GM19238 (cell line): ENCODE results near the gene RAD52.

Source experiments
- DNase-seq: peaks from one replicate; pipeline ENCODE4 v3.0.0; 2011; ENCODE audit warnings: low spot score; ENCODE audit not compliant: insufficient read length

Gene RAD52

DNA sequence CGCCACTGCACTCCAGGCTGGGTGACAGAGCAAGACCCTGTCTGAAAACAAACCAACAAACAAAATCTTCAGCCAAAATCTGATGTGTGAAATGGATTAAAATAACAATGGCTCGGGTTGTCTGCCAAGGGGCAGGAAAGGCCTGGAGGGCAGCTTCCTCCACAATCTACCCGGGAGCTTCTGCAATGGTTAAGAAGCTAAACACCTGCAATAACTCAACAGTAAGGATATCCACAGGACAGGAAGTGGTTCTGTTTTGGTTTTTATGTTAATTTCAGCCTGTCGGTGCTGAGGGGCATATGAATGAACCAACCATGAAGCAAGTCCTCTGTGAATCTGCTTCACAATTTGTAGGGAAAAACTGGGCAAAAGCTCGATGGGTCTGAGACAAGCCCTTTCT, 34.4 kb downstream of the RAD52 start:
- DNase-seq = no peak

DNA sequence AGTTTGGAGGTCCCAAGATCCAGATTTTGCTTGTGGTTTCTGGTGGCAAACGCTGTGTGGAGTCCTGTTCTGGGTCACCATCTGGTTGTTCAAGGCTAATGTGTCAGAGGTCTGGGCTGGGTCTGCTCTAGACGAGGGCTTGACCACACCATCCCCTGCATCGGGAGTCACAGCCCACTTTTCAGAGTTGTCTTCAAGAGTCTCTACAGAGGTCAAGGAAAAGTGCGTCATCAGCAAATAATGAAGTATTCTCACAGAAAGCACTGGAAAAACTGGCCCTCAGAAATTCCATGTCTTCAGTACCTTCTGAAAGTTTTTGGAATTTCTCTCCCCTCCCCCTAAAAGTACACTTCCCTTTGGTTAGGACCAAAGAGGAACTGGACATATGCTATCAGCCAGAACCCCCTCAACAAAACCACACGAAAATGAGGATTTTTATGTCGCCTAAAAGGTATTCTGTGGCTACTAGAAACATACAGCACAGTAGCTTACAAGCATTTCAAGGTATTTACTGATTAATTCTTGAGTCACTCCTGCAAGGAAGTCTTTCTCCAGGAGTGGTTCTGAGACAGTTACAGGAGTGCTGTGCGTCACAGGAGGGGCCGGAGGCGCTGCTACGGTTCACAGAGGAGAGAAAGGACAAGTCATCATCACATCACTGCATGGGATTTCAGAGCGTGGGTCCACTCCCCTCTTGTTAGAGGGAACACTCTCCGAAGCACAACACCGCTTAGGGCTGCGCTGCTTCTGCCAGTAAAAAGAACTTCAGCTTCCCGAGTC, 35.4 kb downstream of the RAD52 start:
- no peak for DNase-seq

DNA sequence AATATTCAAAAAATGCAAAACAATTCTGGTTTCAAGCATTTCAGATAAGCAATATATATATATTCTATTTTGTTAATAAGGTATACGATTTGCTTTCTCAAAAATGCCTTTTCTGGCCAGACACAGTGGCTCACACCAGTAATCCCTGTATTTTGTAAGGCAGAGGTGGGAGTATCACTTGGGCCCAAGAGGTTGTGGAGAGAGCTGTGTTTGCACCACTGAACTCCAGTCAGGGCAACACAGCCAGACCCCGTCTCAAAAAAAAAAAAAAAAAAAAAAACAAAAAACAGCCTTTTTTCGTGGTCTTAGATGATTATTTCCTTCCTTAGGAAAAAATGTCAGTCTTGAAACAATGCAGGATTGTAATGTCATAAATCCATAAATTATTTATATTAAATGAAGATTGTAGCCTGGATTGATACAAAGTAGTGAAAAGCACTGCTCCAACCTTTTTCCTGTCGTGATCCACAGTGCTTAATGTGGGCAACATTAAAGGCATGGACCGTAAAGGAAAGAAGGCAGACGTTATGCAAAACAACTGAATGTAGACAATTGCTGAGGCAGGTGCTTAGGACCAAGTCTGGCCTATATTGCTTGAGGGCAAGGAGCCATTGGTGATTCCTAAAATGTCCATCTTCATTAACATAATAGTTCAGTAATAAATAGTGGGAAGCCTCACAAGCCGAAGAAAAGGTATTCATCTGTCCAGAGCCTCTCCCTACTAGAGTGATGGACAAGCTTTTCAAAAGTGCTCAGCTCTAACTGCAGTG, 36.8 kb downstream of the RAD52 start:
- DNase-seq = no peak

DNA sequence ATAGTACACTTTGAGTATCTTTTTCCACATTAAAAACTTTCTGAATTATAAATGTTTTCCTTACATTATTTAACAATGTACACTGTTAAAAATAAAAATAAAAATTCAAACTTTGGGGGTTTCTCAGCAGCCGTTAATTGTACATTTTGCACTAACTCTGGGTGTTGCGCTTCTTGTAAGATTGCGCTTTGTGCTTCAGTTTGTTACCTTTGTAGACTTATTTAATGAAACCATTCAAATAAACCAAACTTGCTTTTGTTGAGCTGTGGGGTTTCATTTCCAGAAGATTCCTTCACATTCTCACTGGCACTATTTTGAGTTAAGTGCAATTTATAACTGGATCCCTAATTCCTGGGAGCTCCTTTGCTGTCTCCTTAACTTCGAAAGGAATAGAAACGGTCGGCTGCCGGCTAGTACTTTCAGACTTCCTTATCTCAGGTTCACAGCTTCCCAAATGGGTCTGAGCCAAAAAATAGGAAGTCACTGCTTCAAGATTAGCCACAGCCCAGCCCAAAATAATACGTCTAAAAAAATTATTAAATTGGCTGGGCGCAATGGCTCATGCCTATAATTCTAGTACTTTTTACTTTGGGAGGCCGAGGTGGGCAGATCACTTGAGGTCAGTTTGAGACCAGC, 38.2 kb downstream of the RAD52 start:
- DNase-seq = no peak

DNA sequence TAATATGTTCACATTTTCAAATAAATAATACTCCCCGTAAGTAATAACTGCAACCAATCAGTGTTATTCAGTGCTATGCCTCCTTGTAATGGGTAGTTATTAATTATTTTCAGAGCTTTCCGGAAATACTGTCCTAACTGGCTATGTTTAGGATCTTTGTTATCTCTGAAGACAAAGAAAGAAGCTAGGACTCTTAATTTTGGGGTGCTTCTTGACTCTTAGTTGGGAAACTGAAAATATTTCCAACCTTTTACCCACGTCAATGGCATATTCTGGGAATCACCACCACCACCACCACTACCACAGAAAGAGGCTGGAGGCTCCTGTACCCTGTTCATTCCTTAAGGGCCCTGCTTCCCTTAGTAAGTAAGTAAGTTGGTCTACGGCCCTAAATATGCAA, 39.1 kb downstream of the RAD52 start:
- no peak for DNase-seq

DNA sequence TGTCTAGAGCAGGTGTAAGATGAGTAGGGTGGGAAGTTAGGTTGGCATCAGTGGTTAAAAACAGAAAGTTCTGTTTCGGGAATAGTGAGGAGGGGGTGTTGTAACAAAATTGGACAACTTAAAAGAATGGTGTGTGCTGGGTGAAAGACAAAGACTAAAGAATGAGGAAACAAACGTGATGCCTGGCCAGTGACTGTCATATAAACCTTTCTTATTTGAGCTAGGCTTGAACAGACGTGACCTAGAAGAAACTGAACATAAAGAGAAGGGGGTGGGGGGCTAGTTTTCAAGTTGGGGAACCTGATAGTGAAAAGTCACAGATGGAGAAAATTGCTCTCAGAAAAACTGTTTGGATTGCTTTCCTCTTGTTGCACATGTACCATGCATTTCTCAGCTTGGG, 39.6 kb downstream of the RAD52 start:
- no peak for DNase-seq

DNA sequence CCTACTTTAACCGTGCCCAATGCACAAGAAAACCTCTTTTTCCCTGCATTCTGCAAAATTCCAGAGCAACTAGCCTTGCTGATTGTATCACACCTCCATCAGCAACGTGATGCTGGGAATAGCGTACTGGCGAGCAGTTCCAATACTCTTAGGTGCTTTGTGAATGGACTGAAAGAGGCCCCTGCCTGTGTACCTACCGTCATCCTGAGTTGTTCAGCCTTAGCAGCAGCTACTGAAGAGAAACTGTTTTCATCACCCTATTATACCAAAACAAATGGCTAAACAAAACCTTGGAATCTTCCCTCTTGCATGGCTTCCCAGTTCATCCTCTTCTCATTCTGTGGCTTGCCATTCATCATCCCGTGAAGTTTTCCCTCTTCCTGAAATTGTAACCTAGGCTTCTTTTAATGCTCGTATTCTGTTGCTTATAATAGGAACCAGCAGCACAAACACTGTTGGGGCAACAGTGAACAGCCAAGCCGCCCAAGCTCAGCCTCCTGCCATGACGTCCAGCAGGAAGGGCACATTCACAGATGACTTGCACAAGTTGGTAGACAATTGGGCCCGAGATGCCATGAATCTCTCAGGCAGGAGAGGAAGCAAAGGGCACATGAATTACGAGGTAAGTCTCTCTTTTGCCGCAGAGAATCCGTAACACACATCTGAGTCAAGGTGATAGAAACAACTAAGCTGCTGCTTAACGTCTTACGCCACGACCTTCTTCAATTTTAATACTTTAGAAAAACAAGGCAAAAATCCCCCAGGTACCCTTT, 41.9 kb downstream of the RAD52 start:
- no peak for DNase-seq

DNA sequence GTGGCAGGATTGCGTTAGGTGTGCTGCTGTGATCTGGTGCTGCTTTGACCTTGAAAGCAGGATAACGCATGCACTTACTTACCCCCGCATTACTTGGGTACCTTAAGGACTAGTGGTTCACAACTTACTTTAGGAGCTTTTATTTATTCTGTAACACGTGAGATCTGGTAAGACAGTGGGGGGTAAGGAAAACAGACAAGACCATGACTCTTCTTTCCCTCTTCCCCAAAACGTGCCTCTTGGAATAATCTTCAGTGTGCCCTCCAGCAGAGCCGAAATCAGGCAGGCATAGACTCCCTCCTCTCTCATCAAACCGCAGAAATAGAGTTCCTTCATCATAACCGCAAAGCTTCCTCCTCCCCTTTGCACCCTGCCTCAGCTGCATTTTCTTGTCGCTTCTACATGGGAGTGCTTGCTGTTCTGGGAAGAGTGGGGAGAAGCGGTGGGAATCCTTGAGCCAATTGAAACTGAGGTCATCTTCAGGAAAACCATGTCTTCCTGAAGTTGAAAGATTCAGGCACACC, 43.4 kb downstream of the RAD52 start:
- no peak for DNase-seq

DNA sequence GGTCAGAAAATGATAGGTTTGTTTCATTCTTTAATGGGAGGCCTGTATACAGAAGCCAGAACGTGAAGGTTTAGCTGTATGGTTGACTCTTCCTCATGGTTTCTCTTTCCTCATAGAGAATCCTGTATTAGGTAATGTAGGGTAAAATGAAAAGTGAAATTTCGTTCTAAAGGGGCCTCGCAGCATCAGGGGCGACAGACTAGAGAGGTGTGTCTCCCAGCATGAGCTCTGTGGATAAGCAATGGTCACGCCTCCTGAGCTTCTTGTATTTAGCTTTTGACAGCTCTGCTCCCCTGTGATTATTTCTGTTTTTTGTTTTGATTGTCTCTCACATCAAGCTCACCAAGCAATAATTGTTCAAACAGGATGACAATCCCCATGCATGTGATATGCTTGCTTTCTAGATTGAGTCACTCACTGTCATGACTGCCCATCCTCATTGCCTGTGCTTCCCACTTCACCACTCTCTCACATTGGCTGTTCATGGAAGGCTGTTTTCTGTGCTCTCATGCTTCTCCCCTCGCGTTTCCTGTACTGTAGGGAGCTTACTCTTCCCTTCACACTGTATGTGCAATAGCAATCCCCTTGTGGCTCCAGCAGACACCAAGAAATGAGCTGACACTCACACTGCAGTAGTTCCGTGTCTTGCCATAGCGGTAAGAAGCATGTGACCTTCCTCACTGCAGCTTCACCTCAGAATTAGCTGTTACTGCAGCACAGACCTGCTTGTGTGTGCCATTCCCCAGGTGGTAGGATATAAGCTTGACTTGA, 44.0 kb downstream of the RAD52 start:
- DNase-seq = no peak

DNA sequence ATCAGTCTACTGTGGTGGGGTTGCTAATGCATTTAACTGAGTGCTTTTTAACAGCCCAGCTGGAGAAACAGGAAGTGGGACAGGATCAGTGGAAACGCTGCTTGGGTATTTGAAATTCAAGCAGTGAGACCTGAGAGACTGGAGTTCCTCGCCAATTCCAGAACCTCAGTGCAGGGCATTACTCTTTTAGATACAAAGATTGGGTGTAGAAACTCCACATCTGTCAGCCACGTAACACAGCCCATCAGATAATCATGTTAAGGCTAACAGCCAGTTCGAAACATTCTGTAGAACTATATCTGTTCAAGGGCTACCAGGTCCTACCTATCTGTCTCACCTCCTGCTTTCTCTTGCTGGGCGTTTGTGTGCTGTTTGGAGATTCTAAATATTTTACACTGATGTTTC, 45.5 kb downstream of the RAD52 start:
- DNase-seq = no peak

DNA sequence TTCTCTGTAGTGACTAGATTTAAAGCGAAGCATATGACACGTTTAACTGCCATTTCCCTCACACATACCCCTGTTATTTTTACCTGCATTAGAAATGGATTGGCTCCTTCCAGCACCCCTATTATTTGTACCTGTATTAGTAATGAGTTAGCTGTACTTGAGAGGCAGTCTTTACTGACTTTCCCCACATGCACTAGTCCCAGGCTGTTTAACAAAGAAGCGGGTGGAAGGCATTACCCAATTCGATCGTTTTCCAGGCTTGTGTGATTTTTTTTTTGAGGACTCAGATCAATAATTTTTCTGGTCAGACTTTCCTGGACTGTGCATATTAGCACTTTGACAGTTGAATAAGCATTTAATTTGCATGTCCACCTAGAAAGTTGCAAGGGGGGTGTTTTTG, 46.4 kb downstream of the RAD52 start:
- DNase-seq = no peak

DNA sequence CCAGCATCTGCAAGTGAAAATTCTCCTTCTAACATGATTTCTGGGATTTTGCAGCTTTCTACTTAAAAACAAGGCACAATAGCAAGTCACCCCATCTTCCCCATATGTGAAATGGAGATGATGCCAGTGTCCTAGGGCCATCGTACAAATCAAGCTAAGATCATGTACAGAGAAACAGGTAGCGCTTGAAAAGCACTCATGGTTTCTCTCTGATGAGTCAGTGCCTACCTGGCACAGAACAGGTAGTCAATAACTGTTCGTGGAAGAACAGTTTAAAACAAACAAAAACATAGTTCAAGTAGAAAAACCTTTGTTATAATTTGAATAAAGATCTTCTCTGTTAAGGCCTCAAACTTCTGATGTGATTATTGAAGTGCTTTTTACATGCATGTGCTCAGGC, 46.9 kb downstream of the RAD52 start:
- no peak for DNase-seq

DNA sequence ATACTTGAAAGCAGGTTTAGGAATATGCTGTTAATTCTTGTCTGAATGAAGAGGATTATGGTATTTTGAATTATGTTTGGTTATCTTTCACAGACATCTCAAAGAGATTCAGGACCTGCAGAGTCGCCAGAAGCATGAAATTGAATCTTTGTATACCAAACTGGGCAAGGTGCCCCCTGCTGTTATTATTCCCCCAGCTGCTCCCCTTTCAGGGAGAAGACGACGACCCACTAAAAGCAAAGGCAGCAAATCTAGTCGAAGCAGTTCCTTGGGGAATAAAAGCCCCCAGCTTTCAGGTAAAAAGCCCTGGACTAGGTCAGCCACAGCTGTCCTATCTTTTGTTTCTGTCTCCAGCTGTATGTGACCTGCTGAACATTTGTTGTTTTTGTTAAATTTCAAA, 52.1 kb downstream of the RAD52 start:
- no peak for DNase-seq

DNA sequence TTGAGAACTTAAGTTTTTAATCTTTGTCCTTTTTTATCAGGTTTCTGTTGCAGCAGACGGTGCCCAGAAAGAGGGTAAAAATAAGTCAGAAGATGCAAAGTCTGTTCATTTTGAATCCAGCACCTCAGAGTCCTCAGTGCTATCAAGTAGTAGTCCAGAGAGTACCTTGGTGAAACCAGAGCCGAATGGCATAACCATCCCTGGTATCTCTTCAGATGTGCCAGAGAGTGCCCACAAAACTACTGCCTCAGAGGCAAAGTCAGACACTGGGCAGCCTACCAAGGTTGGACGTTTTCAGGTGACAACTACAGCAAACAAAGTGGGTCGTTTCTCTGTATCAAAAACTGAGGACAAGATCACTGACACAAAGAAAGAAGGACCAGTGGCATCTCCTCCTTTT, 53.5 kb downstream of the RAD52 start:
- no peak for DNase-seq

DNA sequence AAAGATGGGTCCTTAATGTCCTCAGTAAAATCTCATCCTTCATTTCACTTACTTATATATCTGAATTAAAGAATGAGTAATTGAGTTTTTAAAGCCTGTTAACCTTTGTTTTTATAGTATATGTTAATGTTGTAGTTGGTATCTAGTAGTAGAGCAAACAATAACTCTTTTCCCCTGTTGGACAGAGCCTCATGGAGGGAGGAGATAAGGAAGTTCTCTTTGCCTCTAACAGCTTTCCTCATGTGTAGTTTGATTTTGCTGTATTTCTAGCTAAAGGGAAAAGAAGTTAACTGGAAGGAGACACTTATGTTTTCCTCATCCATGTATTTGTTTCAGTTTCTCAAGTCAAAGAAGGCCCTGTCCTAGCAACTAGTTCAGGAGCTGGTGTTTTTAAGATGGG, 55.3 kb downstream of the RAD52 start:
- no peak for DNase-seq

DNA sequence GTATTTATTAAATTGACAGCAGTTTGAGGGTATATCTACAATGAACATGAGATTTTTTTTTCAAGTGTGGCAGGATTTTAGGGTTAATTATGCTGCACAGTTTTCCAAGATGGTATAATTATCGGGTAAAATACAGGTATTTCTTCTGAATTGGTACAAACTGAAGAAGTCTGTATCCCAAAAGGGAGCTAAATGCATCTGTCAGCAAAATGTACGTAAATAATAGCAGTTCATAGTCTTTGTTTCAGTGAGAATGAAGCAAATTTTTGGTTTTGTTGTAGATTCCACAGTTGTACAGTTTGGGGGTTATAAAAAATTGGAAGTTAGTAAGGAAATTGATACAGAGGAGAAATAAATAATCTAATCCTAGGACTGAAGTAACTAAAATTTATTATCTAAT, 63.3 kb downstream of the RAD52 start:
- DNase-seq = no peak

DNA sequence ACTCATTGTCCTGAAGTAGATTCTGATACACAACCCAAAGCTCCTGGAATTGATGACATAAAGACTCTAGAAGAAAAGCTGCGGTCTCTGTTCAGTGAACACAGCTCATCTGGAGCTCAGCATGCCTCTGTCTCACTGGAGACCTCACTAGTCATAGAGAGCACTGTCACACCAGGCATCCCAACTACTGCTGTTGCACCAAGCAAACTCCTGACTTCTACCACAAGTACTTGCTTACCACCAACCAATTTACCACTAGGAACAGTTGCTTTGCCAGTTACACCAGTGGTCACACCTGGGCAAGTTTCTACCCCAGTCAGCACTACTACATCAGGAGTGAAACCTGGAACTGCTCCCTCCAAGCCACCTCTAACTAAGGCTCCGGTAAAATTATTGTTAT, 63.8 kb downstream of the RAD52 start:
- no peak for DNase-seq

DNA sequence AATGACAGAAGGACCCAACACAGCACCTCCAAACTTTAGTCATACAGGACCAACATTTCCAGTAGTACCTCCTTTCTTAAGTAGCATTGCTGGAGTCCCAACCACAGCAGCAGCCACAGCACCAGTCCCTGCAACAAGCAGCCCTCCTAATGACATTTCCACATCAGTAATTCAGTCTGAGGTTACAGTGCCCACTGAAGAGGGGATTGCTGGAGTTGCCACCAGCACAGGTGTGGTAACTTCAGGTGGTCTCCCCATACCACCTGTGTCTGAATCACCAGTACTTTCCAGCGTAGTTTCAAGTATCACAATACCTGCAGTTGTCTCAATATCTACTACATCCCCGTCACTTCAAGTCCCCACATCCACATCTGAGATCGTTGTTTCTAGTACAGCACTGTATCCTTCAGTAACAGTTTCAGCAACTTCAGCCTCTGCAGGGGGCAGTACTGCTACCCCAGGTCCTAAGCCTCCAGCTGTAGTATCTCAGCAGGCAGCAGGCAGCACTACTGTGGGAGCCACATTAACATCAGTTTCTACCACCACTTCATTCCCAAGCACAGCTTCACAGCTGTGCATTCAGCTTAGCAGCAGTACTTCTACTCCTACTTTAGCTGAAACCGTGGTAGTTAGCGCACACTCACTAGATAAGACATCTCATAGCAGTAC, 64.6 kb downstream of the RAD52 start:
- no peak for DNase-seq

DNA sequence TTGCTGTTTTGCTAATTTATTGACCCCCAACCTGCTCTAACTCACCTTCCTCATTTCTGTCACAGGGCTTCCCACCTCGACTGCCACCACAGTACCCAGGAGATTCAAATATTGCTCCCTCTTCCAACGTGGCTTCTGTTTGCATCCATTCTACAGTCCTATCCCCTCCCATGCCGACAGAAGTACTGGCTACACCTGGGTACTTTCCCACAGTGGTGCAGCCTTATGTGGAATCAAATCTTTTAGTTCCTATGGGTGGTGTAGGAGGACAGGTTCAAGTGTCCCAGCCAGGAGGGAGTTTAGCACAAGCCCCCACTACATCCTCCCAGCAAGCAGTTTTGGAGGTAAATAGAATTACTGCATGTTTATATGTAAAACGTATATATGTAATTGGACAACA, 68.8 kb downstream of the RAD52 start:
- DNase-seq = no peak

DNA sequence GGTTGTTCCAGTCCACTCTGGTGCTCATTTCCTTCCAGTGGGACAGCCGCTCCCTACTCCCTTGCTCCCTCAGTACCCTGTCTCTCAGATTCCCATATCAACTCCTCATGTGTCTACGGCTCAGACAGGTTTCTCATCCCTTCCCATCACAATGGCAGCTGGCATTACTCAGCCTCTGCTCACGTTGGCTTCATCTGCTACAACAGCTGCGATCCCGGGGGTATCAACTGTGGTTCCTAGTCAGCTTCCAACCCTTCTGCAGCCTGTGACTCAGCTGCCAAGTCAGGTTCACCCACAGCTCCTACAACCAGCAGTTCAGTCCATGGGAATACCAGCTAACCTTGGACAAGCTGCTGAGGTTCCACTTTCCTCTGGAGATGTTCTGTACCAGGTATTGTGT, 69.9 kb downstream of the RAD52 start:
- no peak for DNase-seq
